Liver (tissue), 9 donors: ENCODE measurements around the gene BST1. TPM values are rescaled to one million over a fixed set of nuclear protein-coding genes. Genes with fewer than 3 reads are reported as not detected.

Experiments
- DNase-seq: peaks from one replicate; pipeline ENCODE4 v3.0.0-alpha.2; 2017; ENCODE audit warnings: low spot score
- H3K27ac ChIP-seq, 2 donors: one replicate each; pipeline ENCODE4 v1.7.0; 2013; ENCODE audit warnings: inconsistent platforms in 2 of 2, low read length in 2 of 2, control low read depth in 1 of 2, low read depth in 1 of 2, mild to moderate bottlenecking in 1 of 2
- H3K27me3 ChIP-seq, 4 donors: one replicate each; pipeline versions ENCODE4 v1.6.1 to v1.7.0; 2013; ENCODE audit warnings: low read length in 3 of 4, inconsistent platforms in 1 of 4, mild to moderate bottlenecking in 1 of 4, moderate library complexity in 1 of 4; ENCODE audit not compliant: control insufficient read depth in 4 of 4, insufficient read depth in 4 of 4
- H3K36me3 ChIP-seq, 4 donors: one replicate each; pipeline versions ENCODE4 v1.6.1 to v1.7.0; 2013; ENCODE audit warnings: low read length in 3 of 4, mild to moderate bottlenecking in 3 of 4, low read depth in 1 of 4, moderate library complexity in 1 of 4; ENCODE audit not compliant: control insufficient read depth in 4 of 4, insufficient read depth in 3 of 4
- H3K4me1 ChIP-seq, 4 donors: one replicate each; pipeline versions ENCODE4 v1.6.1 to v1.7.0; 2013; ENCODE audit warnings: low read length in 3 of 4, mild to moderate bottlenecking in 3 of 4, moderate library complexity in 1 of 4; ENCODE audit not compliant: control insufficient read depth in 4 of 4, insufficient read depth in 4 of 4
- H3K4me3 ChIP-seq, 3 donors: one replicate each; pipeline versions ENCODE4 v1.6.1 to v1.7.0; 2013; ENCODE audit warnings: low read length in 3 of 3, control low read depth in 1 of 3, low read depth in 1 of 3, mild to moderate bottlenecking in 1 of 3
- H3K9ac ChIP-seq, 2 donors: one replicate each; pipeline ENCODE4 v1.7.0; 2013; ENCODE audit warnings: low read length in 2 of 2, mild to moderate bottlenecking in 2 of 2, moderate library complexity in 2 of 2, control low read depth in 1 of 2, low read depth in 1 of 2
- H3K9me3 ChIP-seq, 4 donors: one replicate each; pipeline versions ENCODE4 v1.6.1 to v1.7.0; 2013; ENCODE audit warnings: low read length in 3 of 4; ENCODE audit not compliant: control insufficient read depth in 4 of 4
- ATF3 ChIP-seq: IDR thresholded peaks from 2 replicates; pipeline ENCODE4 v1.6.1; 2016; ENCODE audit warnings: antibody characterized with exemption
- CTCF ChIP-seq: fragments of 150-350 bp; IDR thresholded peaks from 2 replicates; pipeline ENCODE4 v1.5.1; 2017; ENCODE audit warnings: improper control_type of control experiment, low read depth, low read length; ENCODE audit not compliant: missing input control
- FOXA1 ChIP-seq: IDR thresholded peaks from 2 replicates; pipeline ENCODE4 v1.6.1; 2016; ENCODE audit warnings: antibody characterized with exemption
- FOXA2 ChIP-seq: IDR thresholded peaks from 2 replicates; pipeline ENCODE4 v1.6.1; 2016; ENCODE audit warnings: antibody characterized with exemption
- GABPA ChIP-seq, 2 donors: IDR thresholded peaks in 1 of 2; conservative IDR thresholded peaks in 1 of 2; 2 replicates each; pipeline ENCODE4 v1.6.1; 2016; ENCODE audit warnings: antibody characterized with exemption in 2 of 2, mild to moderate bottlenecking in 1 of 2, moderate library complexity in 1 of 2
- HNF4A ChIP-seq, 2 donors: conservative IDR thresholded peaks; 2 replicates each; pipeline ENCODE4 v1.6.1; 2016; ENCODE audit warnings: antibody characterized with exemption in 2 of 2, mild to moderate bottlenecking in 2 of 2
- HNF4G ChIP-seq: IDR thresholded peaks from 2 replicates; pipeline ENCODE4 v1.6.1; 2016; ENCODE audit warnings: antibody characterized with exemption
- JUND ChIP-seq, 2 donors: IDR thresholded peaks; 2 replicates each; pipeline ENCODE4 v1.6.1; 2016; ENCODE audit warnings: antibody characterized with exemption in 2 of 2
- MAX ChIP-seq: IDR thresholded peaks from 2 replicates; pipeline ENCODE4 v1.6.1; 2016; ENCODE audit warnings: antibody characterized with exemption
- NR2F2 ChIP-seq: IDR thresholded peaks from 2 replicates; pipeline ENCODE4 v1.6.1; 2016; ENCODE audit warnings: antibody characterized with exemption
- RAD21 ChIP-seq, 2 donors: IDR thresholded peaks; 2 replicates each; pipeline ENCODE4 v1.6.1; 2016; ENCODE audit warnings: antibody characterized with exemption in 2 of 2, mild to moderate bottlenecking in 2 of 2
- REST ChIP-seq: IDR thresholded peaks from 2 replicates; pipeline ENCODE4 v1.6.1; 2016; ENCODE audit warnings: antibody characterized with exemption, mild to moderate bottlenecking
- RXRA ChIP-seq, 2 donors: IDR thresholded peaks; 2 replicates each; pipeline ENCODE4 v1.6.1; 2017 to 2018; ENCODE audit warnings: antibody characterized with exemption in 2 of 2, mild to moderate bottlenecking in 1 of 2
- SP1 ChIP-seq: IDR thresholded peaks from 2 replicates; pipeline ENCODE4 v1.6.1; 2018; ENCODE audit warnings: antibody characterized with exemption, mild to moderate bottlenecking
- TAF1 ChIP-seq: conservative IDR thresholded peaks from 2 replicates; pipeline ENCODE4 v1.6.1; 2016; ENCODE audit warnings: antibody characterized with exemption, mild to moderate bottlenecking
- YY1 ChIP-seq: IDR thresholded peaks from 2 replicates; pipeline ENCODE4 v1.6.1; 2016; ENCODE audit warnings: antibody characterized with exemption, mild to moderate bottlenecking
- ZBTB33 ChIP-seq: IDR thresholded peaks from 2 replicates; pipeline ENCODE4 v1.6.1; 2016; ENCODE audit warnings: antibody characterized with exemption
- WGBS: extraction: QIAGEN DNeasy Blood & Tissue Kit; methylation state at CpG from one replicate; pipeline ENCODE4 v1.1.7; 2013; 5-methylcytosine and 5-hydroxymethylcytosine counted together
- polyA plus RNA-seq, 2 donors: library from polyadenylated mRNA; stranded (reverse) in 1 of 2; unstranded in 1 of 2; fragments of 200-250 nt in 1 of 2; fragments of >200 nt in 1 of 2; fragmentation: Nextera tagmentation in 1 of 2; extraction: Ambion mirVana in 1 of 2; gene quantifications; one replicate each; pipeline versions ENCODE4 v1.2.1 to v1.2.3, GENCODE V29; 2013 to 2015
- total RNA-seq, 2 donors: library from RNA; depleted of rRNA; stranded (reverse); fragments of >200 nt; gene quantifications; one replicate each; pipeline ENCODE4 v1.2.3, GENCODE V29; 2014
- donor health status: healthy.
- donor health status: healthy.
- donor health status: healthy.
- donor health status: healthy.
- donor health status: healthy.

The BST1 gene
- total and polyA plus RNA-seq, 4 donors = 3.7 to 13.2 (median 9.9) TPM

- Histone ChIP-seq H3K9ac (no peak overlapping the region), H3K4me3 (no peak overlapping the region), H3K4me1 (peaks cover 0 to 4% (median under 1%) of the 10 kb centered on the region in 4 donors), H3K27ac (no peak overlapping the region), H3K36me3 (no peaks in the 10 kb centered on the region), H3K27me3 (no peaks in the 10 kb centered on the region), H3K9me3 (no peaks in the 10 kb centered on the region)
- TF ChIP-seq HNF4A (conservative IDR thresholded peaks at IDR 0.05) = no peak
- no peak for TF ChIP-seq REST
- TF ChIP-seq GABPA (IDR thresholded peaks at IDR 0.05 in 1 of 2, conservative IDR thresholded peaks at IDR 0.05 in 1 of 2) = no peak
- no peak for TF ChIP-seq NR2F2
- TF ChIP-seq JUND (IDR thresholded peaks at IDR 0.05) = no peak
- no peak for TF ChIP-seq HNF4G
- TF ChIP-seq RXRA (IDR thresholded peaks at IDR 0.05) = no peak
- TF ChIP-seq CTCF = no peak
- no peak for TF ChIP-seq SP1
- TF ChIP-seq ZBTB33 = no peak
- TF ChIP-seq FOXA2 = no peak
- TF ChIP-seq TAF1 = no peak
- TF ChIP-seq YY1 = no peak
- TF ChIP-seq FOXA1 = no peak
- no peak for TF ChIP-seq RAD21 (IDR thresholded peaks at IDR 0.05)
- no peak for TF ChIP-seq MAX
- TF ChIP-seq ATF3 = no peak
- WGBS = 72% methylated on average over 6 of the region's 6 CpGs
- DNase-seq = no peak
Observed at GRCh38 chr4:15765391-15765790, 62.5 kb downstream of the BST1 start.
